Nephron progenitor cell (in vitro differentiated cells): ENCODE data around the gene ISM1.

Experiments used
- DNase-seq: peaks from one replicate; pipeline ENCODE4 v3.0.0; 2021
- H3K27ac Mint-ChIP-seq: 2 replicates; pipeline ENCODE4 v1.8.0; 2021; ENCODE audit warnings: mild to moderate bottlenecking, moderate library complexity, mixed read lengths
- H3K27me3 Mint-ChIP-seq: 2 replicates; pipeline ENCODE4 v1.8.0; 2021; ENCODE audit warnings: mild to moderate bottlenecking, low read depth, mixed read lengths; ENCODE audit not compliant: poor library complexity
- H3K36me3 Mint-ChIP-seq: 2 replicates; pipeline ENCODE4 v1.8.0; 2021; ENCODE audit warnings: low read depth, mixed read lengths
- H3K4me1 Mint-ChIP-seq: 2 replicates; pipeline ENCODE4 v1.8.0; 2021; ENCODE audit warnings: mixed read lengths
- H3K4me3 Mint-ChIP-seq: 2 replicates; pipeline ENCODE4 v1.8.0; 2021; ENCODE audit warnings: mild to moderate bottlenecking, moderate library complexity, mixed read lengths
- H3K9me3 Mint-ChIP-seq: 2 replicates; pipeline ENCODE4 v1.8.0; 2021; ENCODE audit warnings: mild to moderate bottlenecking, moderate library complexity, mixed read lengths
- CTCF ChIP-seq: fragments of 200-600 bp; sonication (generic); IDR thresholded peaks from 2 replicates; pipeline ENCODE4 v1.5.0; 2021; ENCODE audit warnings: antibody characterized with exemption

ISM1 gene

GRCh38 chr20:13260650-13261279 lies 39.7 kb downstream of the ISM1 start:
- no peaks in the 10 kb centered on the region for H3K9me3 Mint-ChIP-seq
- peak overlapping the region; percentile 17 for H3K27ac Mint-ChIP-seq
- peaks cover 6% of the 10 kb centered on the region for H3K36me3 Mint-ChIP-seq
- H3K4me1 Mint-ChIP-seq: peaks cover 61% of the 10 kb centered on the region
- H3K27me3 Mint-ChIP-seq: no peaks in the 10 kb centered on the region
- H3K4me3 Mint-ChIP-seq: no peak overlapping the region
- no peak for TF ChIP-seq CTCF
- DNase-seq: no peak

GRCh38 chr20:13261460-13262301 lies 40.6 kb downstream of the ISM1 start:
- peak; percentile 67 for DNase-seq
- Mint-ChIP-seq H3K27me3 (no peaks in the 10 kb centered on the region), H3K36me3 (peaks cover 3% of the 10 kb centered on the region), H3K27ac (no peak overlapping the region), H3K4me3 (no peak overlapping the region), H3K4me1 (peaks cover 69% of the 10 kb centered on the region), H3K9me3 (no peaks in the 10 kb centered on the region)
- peak; percentile 78 for TF ChIP-seq CTCF

- peaks cover 75% of the 10 kb centered on the region for H3K4me1 Mint-ChIP-seq
- peak overlapping the region; percentile 56 for H3K27ac Mint-ChIP-seq
These were observed 41.2 kb downstream of the ISM1 start for GRCh38 chr20:13262302-13262650.

GRCh38 chr20:13262671-13263360 lies 41.7 kb downstream of the ISM1 start:
- TF ChIP-seq CTCF: no peak
- H3K9me3 Mint-ChIP-seq: no peaks in the 10 kb centered on the region
- peak; percentile 5 for DNase-seq
- H3K4me3 Mint-ChIP-seq: no peak overlapping the region
- H3K4me1 Mint-ChIP-seq: peaks cover 80% of the 10 kb centered on the region
- H3K36me3 Mint-ChIP-seq: no peaks in the 10 kb centered on the region
- H3K27ac Mint-ChIP-seq: peak overlapping the region; percentile 56
- no peaks in the 10 kb centered on the region for H3K27me3 Mint-ChIP-seq

More at GRCh38 chr20:13262302-13262650, 41.2 kb downstream of the ISM1 start:
- peak; percentile 5 for TF ChIP-seq CTCF
- Mint-ChIP-seq H3K9me3 (no peaks in the 10 kb centered on the region), H3K27me3 (no peaks in the 10 kb centered on the region), H3K36me3 (no peaks in the 10 kb centered on the region), H3K4me3 (no peak overlapping the region)
- DNase-seq: no peak

- H3K4me1 Mint-ChIP-seq: peaks cover 83% of the 10 kb centered on the region
- no peak for TF ChIP-seq CTCF
- H3K36me3 Mint-ChIP-seq: no peaks in the 10 kb centered on the region
- peak overlapping the region; percentile 24 for H3K27ac Mint-ChIP-seq
- DNase-seq: no peak
- H3K9me3 Mint-ChIP-seq: no peaks in the 10 kb centered on the region
- no peaks in the 10 kb centered on the region for H3K27me3 Mint-ChIP-seq
- H3K4me3 Mint-ChIP-seq: no peak overlapping the region
These were observed 42.4 kb downstream of the ISM1 start for GRCh38 chr20:13263451-13263850.
